Esophagus squamous epithelium (tissue), 5 donors: Measurements from ENCODE around the gene PLEKHG4B. TPM values are rescaled to one million over a fixed set of nuclear protein-coding genes. Genes with fewer than 3 reads are reported as not detected.
A peak's percentile ranks its signal among the peaks of the same experiment; 100 is the strongest.

Experiments
- DNase-seq: peaks from one replicate; lab custom pipeline; 2025; lab: John Stamatoyannopoulos, UW
- H3K27ac ChIP-seq, 4 donors: fragments of 200-600 bp; sonication (generic); one replicate each; pipeline ENCODE4 v1.5.1; 2016 to 2019; ENCODE audit warnings: mild to moderate bottlenecking in 1 of 4
- H3K27me3 ChIP-seq, 4 donors: fragments of 200-600 bp; sonication (generic); 1 replicate in 3 of 4; 2 replicates in 1 of 4; pipeline versions ENCODE4 v1.5.1 to v1.6.0; 2017 to 2021; ENCODE audit warnings: antibody characterized with exemption in 1 of 4
- H3K36me3 ChIP-seq, 3 donors: fragments of 200-600 bp; sonication (generic); one replicate each; pipeline ENCODE4 v1.5.1; 2016 to 2019
- H3K4me1 ChIP-seq, 3 donors: fragments of 200-600 bp; sonication (generic); one replicate each; pipeline ENCODE4 v1.5.1; 2017 to 2019
- H3K4me3 ChIP-seq, 4 donors: fragments of 200-600 bp; sonication (generic); 1 replicate in 3 of 4; 2 replicates in 1 of 4; pipeline ENCODE4 v1.5.1; 2016 to 2019; ENCODE audit warnings: mild to moderate bottlenecking in 2 of 4, moderate library complexity in 1 of 4
- H3K9me3 ChIP-seq, 3 donors: fragments of 200-600 bp; sonication (generic); one replicate each; pipeline ENCODE4 v1.5.1; 2016 to 2019
- CTCF ChIP-seq, 6 experiments: fragments of 450-650 bp in 4 of 6; fragments of 200-600 bp in 2 of 6; sonication (generic) in 2 of 6; IDR thresholded peaks; one replicate each; pipeline ENCODE4 v1.5.1; 2016 to 2019; ENCODE audit warnings: antibody characterized with exemption in 6 of 6, mild to moderate bottlenecking in 4 of 6, moderate library complexity in 4 of 6
- POLR2A ChIP-seq, 4 donors: fragments of 450-650 bp; IDR thresholded peaks; one replicate each; pipeline ENCODE4 v1.6.1; 2017; ENCODE audit warnings: antibody characterized with exemption in 4 of 4, mild to moderate bottlenecking in 4 of 4, moderate library complexity in 3 of 4
- WGBS, 2 donors: methylation state at CpG; one replicate each; pipeline ENCODE4 v1.1.5; 2018; 5-methylcytosine and 5-hydroxymethylcytosine counted together
- intact Hi-C: fragments of 100-400 bp; cut with DNase I; formaldehyde crosslinking; loops from one replicate; pipeline ENCODE4 v1.15.0; 2022
- total RNA-seq, 4 donors: library from RNA; depleted of rRNA; stranded (reverse); fragments of >200 nt; gene quantifications; one replicate each; pipeline ENCODE4 v1.1.0, GENCODE V29; 2016
- donor health status: DM: yes; HTN: yes; CAD: no.

Gene PLEKHG4B
- total RNA-seq, 4 donors from 2014 or later = 0.12 to 1.2 (median 0.21) TPM

- TF ChIP-seq POLR2A (IDR thresholded peaks at IDR 0.05) (no peak), CTCF (IDR thresholded peaks at IDR 0.05) (no peak)
- Histone ChIP-seq H3K27me3 (peaks cover 0 to 84% (median 2%) of the 10 kb centered on the region in 4 donors), H3K4me1 (peaks cover 10 to 27% (median 13%) of the 10 kb centered on the region in 3 donors), H3K36me3 (no peaks in the 10 kb centered on the region), H3K4me3 (no peak overlapping the region), H3K27ac (no peak overlapping the region), H3K9me3 (no peaks in the 10 kb centered on the region)
- intact Hi-C loops = no loop called here
- WGBS, 2 donors = 38 to 77% methylated on average over 2 to 7 of the region's 11 CpGs
- no peak for DNase-seq
Observed at GRCh38 chr5:189976-190365, 98.0 kb downstream of the PLEKHG4B start.

DNA sequence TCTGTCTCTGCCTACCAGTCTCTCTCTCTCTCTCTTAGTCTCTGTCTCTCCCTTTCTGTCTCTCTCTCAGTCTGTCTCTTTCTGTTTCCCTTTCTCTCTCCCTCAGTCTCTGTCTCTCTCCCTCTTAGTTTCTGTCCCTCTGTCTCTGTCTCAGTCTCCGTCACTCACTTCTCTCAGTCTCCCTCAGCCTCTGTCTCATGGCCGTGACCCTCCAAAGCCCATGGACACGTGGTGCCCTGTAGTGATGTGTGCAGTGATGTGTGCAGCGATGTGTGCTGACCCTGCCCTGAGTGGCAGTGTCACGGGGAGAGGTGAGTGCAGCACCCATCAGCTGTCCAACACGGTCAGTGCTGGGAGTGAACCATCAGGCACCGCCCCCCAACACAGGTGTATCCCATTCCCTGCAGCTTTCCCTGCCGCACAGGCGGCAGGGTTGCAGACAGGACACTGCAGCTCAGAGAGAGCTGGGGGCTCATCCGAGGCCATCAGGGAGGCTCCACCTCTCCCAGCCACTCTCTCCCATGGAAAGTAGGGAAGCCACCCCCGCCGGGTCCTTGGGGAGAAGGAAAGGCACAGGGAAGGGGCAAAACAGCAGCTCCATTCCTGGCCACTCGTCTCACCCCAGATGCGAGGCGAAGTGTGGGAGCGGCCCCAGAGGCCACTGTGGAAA lies 98.5 kb downstream of the PLEKHG4B start:
- WGBS, 2 donors = 39 to 45% methylated on average over 3 to 6 of the region's 16 CpGs
- peaks cover 0 to 81% (median 2%) of the 10 kb centered on the region in 4 donors for H3K27me3 ChIP-seq
- H3K27ac ChIP-seq = no peak overlapping the region
- DNase-seq = no peak
- TF ChIP-seq CTCF (IDR thresholded peaks at IDR 0.05) = no peak
- no peak for TF ChIP-seq POLR2A (IDR thresholded peaks at IDR 0.05)
- H3K4me3 ChIP-seq = no peak overlapping the region
- no peaks in the 10 kb centered on the region for H3K9me3 ChIP-seq
- peaks cover 10 to 27% (median 13%) of the 10 kb centered on the region in 3 donors for H3K4me1 ChIP-seq
- intact Hi-C loops = no loop called here
- H3K36me3 ChIP-seq = no peaks in the 10 kb centered on the region

- H3K27ac ChIP-seq = no peak within 1 kb of the TSS
- intact Hi-C loops = no loop called here
- no peaks in the 10 kb centered on the region for H3K36me3 ChIP-seq
- H3K4me3 ChIP-seq = peak within 1 kb of the TSS in 2 of 4 donors; percentile 9 to 47
- H3K4me1 ChIP-seq = peaks cover 10 to 27% (median 13%) of the 10 kb centered on the region in 3 donors
- TF ChIP-seq POLR2A (IDR thresholded peaks at IDR 0.05) = no peak
- no peak for TF ChIP-seq CTCF (IDR thresholded peaks at IDR 0.05)
- DNase-seq = no peak
- peaks cover 0 to 84% (median 2%) of the 10 kb centered on the region in 4 donors for H3K27me3 ChIP-seq
- WGBS, 2 donors = 7% methylated on average over 11 of the region's 56 CpGs; no CpG with 5 or more reads in 1 of the 2 donors
- H3K9me3 ChIP-seq = no peaks in the 10 kb centered on the region
Observed at GRCh38 chr5:191036-191948, 99.3 kb downstream of the PLEKHG4B start, which contains the start of gene LRRC14B. Gene LRRC14B (plus strand): TSS chr5:191495. CDS start chr5:191539, 44 bp downstream.

GRCh38 chr5:191949-192690 lies 100.2 kb downstream of the PLEKHG4B start:
- H3K36me3 ChIP-seq = no peaks in the 10 kb centered on the region
- intact Hi-C loops = no loop called here
- peak overlapping the region in 1 of 4 donors; percentile 47 for H3K4me3 ChIP-seq
- peaks cover 0 to 76% (median 2%) of the 10 kb centered on the region in 4 donors for H3K27me3 ChIP-seq
- H3K4me1 ChIP-seq = peaks cover 10 to 27% (median 13%) of the 10 kb centered on the region in 3 donors
- 100% methylated on average over 4 to 5 of the region's 46 CpGs for WGBS, 2 donors
- no peak for TF ChIP-seq CTCF (IDR thresholded peaks at IDR 0.05)
- TF ChIP-seq POLR2A (IDR thresholded peaks at IDR 0.05) = no peak
- H3K27ac ChIP-seq = no peak overlapping the region
- no peak for DNase-seq
- no peaks in the 10 kb centered on the region for H3K9me3 ChIP-seq
